ENCODE measurements around the gene CD81. TPM values are rescaled to one million over a fixed set of nuclear protein-coding genes. Genes with fewer than 3 reads are reported as not detected.
"Not testable (repeated sequence)": the region's sequence is repeated elsewhere in the genome, so short reads cannot be mapped to it uniquely, and the experiment has no call there.

The CD81 gene
- 356 and 467 TPM in 2 replicates for total RNA-seq (2014; rRNA removed; shearing (Covaris generic); ENCODE audit: low replicate concordance)

GRCh38 chr11:2376751-2377451, at the start of gene CD81:
TSS of gene CD81 (plus strand) at chr11:2377310. CDS start at chr11:2377550, 240 bp downstream.
- no peak within 1 kb of the TSS for H2AFZ ChIP-seq (ENCODE audit: low read length)
- peaks cover 54% of the 10 kb centered on the region for H4K20me1 ChIP-seq (ENCODE audit: insufficient read depth, low read depth, low read length)
- no peaks in the 10 kb centered on the region for H3K27me3 ChIP-seq (ENCODE audit: low read length)
- peak; percentile 80 for DNase-seq
- H3K4me1 ChIP-seq (ENCODE audit: low read length), result peaks cover 36% of the 10 kb centered on the region
- peaks cover 45% of the 10 kb centered on the region for H3K79me2 ChIP-seq (ENCODE audit: low read length)
- H3K9ac ChIP-seq (ENCODE audit: low read length), result peak within 1 kb of the TSS; percentile 98
- peak within 1 kb of the TSS; percentile 97 for H3K4me2 ChIP-seq (ENCODE audit: low read depth, low read length, poor library complexity, severe bottlenecking)
- H3K9me3 ChIP-seq (ENCODE audit: low read length), result no peaks in the 10 kb centered on the region
- H3K36me3 ChIP-seq (ENCODE audit: insufficient read depth, low read length), result peaks cover 9% of the 10 kb centered on the region; the same call in 1 of the 2 replicates
- H3K27ac ChIP-seq (ENCODE audit: low read length), result peak within 1 kb of the TSS; percentile 88
- peak within 1 kb of the TSS; percentile 100 for H3K4me3 ChIP-seq (ENCODE audit: low read length)
- H3K9me2 ChIP-seq (replicated peaks; ENCODE audit: insufficient read depth, low read length), result no peaks in the 10 kb centered on the region

- no peak overlapping the region for H3K4me2 ChIP-seq (ENCODE audit: low read depth, low read length, poor library complexity, severe bottlenecking)
- no peak for DNase-seq
- H2AFZ ChIP-seq (ENCODE audit: low read length), result no peak overlapping the region
- H3K4me3 ChIP-seq (ENCODE audit: low read length), result no peak overlapping the region
- no peaks in the 10 kb centered on the region for H4K20me1 ChIP-seq (ENCODE audit: insufficient read depth, low read depth, low read length)
- H3K79me2 ChIP-seq (ENCODE audit: low read length), result no peaks in the 10 kb centered on the region
- no peak overlapping the region for H3K9ac ChIP-seq (ENCODE audit: low read length)
- H3K27ac ChIP-seq (ENCODE audit: low read length), result no peak overlapping the region
- no peaks in the 10 kb centered on the region for H3K9me2 ChIP-seq (replicated peaks; ENCODE audit: insufficient read depth, low read length)
- no peaks in the 10 kb centered on the region for H3K4me1 ChIP-seq (ENCODE audit: low read length)
- H3K27me3 ChIP-seq (ENCODE audit: low read length), result no peaks in the 10 kb centered on the region
- no peaks in the 10 kb centered on the region for H3K36me3 ChIP-seq (ENCODE audit: insufficient read depth, low read length)
- no peaks in the 10 kb centered on the region for H3K9me3 ChIP-seq (ENCODE audit: low read length)
These were observed 49.1 kb upstream of the CD81 start for GRCh38 chr11:2328021-2328420.

- Histone ChIP-seq H3K9me2 (replicated peaks; ENCODE audit: insufficient read depth, low read length) (no peaks in the 10 kb centered on the region), H3K27ac (ENCODE audit: low read length) (no peak overlapping the region), H3K4me3 (ENCODE audit: low read length) (no peak overlapping the region), H3K36me3 (ENCODE audit: insufficient read depth, low read length) (no peaks in the 10 kb centered on the region), H3K4me2 (ENCODE audit: low read depth, low read length, poor library complexity, severe bottlenecking) (no peak overlapping the region), H3K4me1 (ENCODE audit: low read length) (no peaks in the 10 kb centered on the region), H3K79me2 (ENCODE audit: low read length) (no peaks in the 10 kb centered on the region), H3K27me3 (ENCODE audit: low read length) (no peaks in the 10 kb centered on the region), H3K9ac (ENCODE audit: low read length) (no peak overlapping the region), H3K9me3 (ENCODE audit: low read length) (no peaks in the 10 kb centered on the region), H2AFZ (ENCODE audit: low read length) (no peak overlapping the region), H4K20me1 (ENCODE audit: insufficient read depth, low read depth, low read length) (no peaks in the 10 kb centered on the region)
- no peak for DNase-seq
These were observed 48.3 kb upstream of the CD81 start for GRCh38 chr11:2328656-2329354.

- H2AFZ ChIP-seq (ENCODE audit: low read length), result no peak overlapping the region
- no peaks in the 10 kb centered on the region for H4K20me1 ChIP-seq (ENCODE audit: insufficient read depth, low read depth, low read length)
- H3K4me1 ChIP-seq (ENCODE audit: low read length), result no peaks in the 10 kb centered on the region
- H3K27me3 ChIP-seq (ENCODE audit: low read length), result no peaks in the 10 kb centered on the region
- H3K9me3 ChIP-seq (ENCODE audit: low read length), result no peaks in the 10 kb centered on the region
- no peaks in the 10 kb centered on the region for H3K36me3 ChIP-seq (ENCODE audit: insufficient read depth, low read length)
- no peaks in the 10 kb centered on the region for H3K9me2 ChIP-seq (replicated peaks; ENCODE audit: insufficient read depth, low read length)
- no peak overlapping the region for H3K4me3 ChIP-seq (ENCODE audit: low read length)
- no peak overlapping the region for H3K27ac ChIP-seq (ENCODE audit: low read length)
- no peaks in the 10 kb centered on the region for H3K79me2 ChIP-seq (ENCODE audit: low read length)
- no peak overlapping the region for H3K4me2 ChIP-seq (ENCODE audit: low read depth, low read length, poor library complexity, severe bottlenecking)
- H3K9ac ChIP-seq (ENCODE audit: low read length), result no peak overlapping the region
- DNase-seq, result no peak
These were observed 47.6 kb upstream of the CD81 start for GRCh38 chr11:2329551-2329950.

GRCh38 chr11:2330696-2331095, 46.4 kb upstream of the CD81 start:
- no peak overlapping the region for H3K4me3 ChIP-seq (ENCODE audit: low read length)
- no peak overlapping the region for H3K9ac ChIP-seq (ENCODE audit: low read length)
- H3K79me2 ChIP-seq (ENCODE audit: low read length), result no peaks in the 10 kb centered on the region
- H2AFZ ChIP-seq (ENCODE audit: low read length), result no peak overlapping the region
- H3K27ac ChIP-seq (ENCODE audit: low read length), result no peak overlapping the region
- H4K20me1 ChIP-seq (ENCODE audit: insufficient read depth, low read depth, low read length), result no peaks in the 10 kb centered on the region
- H3K4me2 ChIP-seq (ENCODE audit: low read depth, low read length, poor library complexity, severe bottlenecking), result no peak overlapping the region
- H3K4me1 ChIP-seq (ENCODE audit: low read length), result no peaks in the 10 kb centered on the region
- no peaks in the 10 kb centered on the region for H3K27me3 ChIP-seq (ENCODE audit: low read length)
- H3K9me2 ChIP-seq (replicated peaks; ENCODE audit: insufficient read depth, low read length), result no peaks in the 10 kb centered on the region
- no peaks in the 10 kb centered on the region for H3K36me3 ChIP-seq (ENCODE audit: insufficient read depth, low read length)
- no peaks in the 10 kb centered on the region for H3K9me3 ChIP-seq (ENCODE audit: low read length)
- no peak for DNase-seq

GRCh38 chr11:2331404-2331803, 45.7 kb upstream of the CD81 start:
- H3K79me2 ChIP-seq (ENCODE audit: low read length), result no peaks in the 10 kb centered on the region
- H3K36me3 ChIP-seq (ENCODE audit: insufficient read depth, low read length), result no peaks in the 10 kb centered on the region
- no peaks in the 10 kb centered on the region for H3K27me3 ChIP-seq (ENCODE audit: low read length)
- H3K27ac ChIP-seq (ENCODE audit: low read length), result no peak overlapping the region
- H3K9ac ChIP-seq (ENCODE audit: low read length), result no peak overlapping the region
- no peak overlapping the region for H3K4me2 ChIP-seq (ENCODE audit: low read depth, low read length, poor library complexity, severe bottlenecking)
- H3K4me3 ChIP-seq (ENCODE audit: low read length), result no peak overlapping the region
- DNase-seq, result no peak
- no peak overlapping the region for H2AFZ ChIP-seq (ENCODE audit: low read length)
- H3K9me3 ChIP-seq (ENCODE audit: low read length), result no peaks in the 10 kb centered on the region
- H4K20me1 ChIP-seq (ENCODE audit: insufficient read depth, low read depth, low read length), result no peaks in the 10 kb centered on the region
- no peaks in the 10 kb centered on the region for H3K4me1 ChIP-seq (ENCODE audit: low read length)
- no peaks in the 10 kb centered on the region for H3K9me2 ChIP-seq (replicated peaks; ENCODE audit: insufficient read depth, low read length)

GRCh38 chr11:2332569-2332968, 44.5 kb upstream of the CD81 start:
- H2AFZ ChIP-seq (ENCODE audit: low read length); DNase-seq; H3K9me2 ChIP-seq (replicated peaks; ENCODE audit: insufficient read depth, low read length); H3K9me3 ChIP-seq (ENCODE audit: low read length); H4K20me1 ChIP-seq (ENCODE audit: insufficient read depth, low read depth, low read length); H3K4me1 ChIP-seq (ENCODE audit: low read length); H3K27me3 ChIP-seq (ENCODE audit: low read length); H3K4me2 ChIP-seq (ENCODE audit: low read depth, low read length, poor library complexity, severe bottlenecking); H3K79me2 ChIP-seq (ENCODE audit: low read length); H3K9ac ChIP-seq (ENCODE audit: low read length); H3K4me3 ChIP-seq (ENCODE audit: low read length); H3K36me3 ChIP-seq (ENCODE audit: insufficient read depth, low read length); H3K27ac ChIP-seq (ENCODE audit: low read length): not testable (repeated sequence)

GRCh38 chr11:2333486-2334205, 43.5 kb upstream of the CD81 start:
- H2AFZ ChIP-seq (ENCODE audit: low read length); DNase-seq; H3K9me2 ChIP-seq (replicated peaks; ENCODE audit: insufficient read depth, low read length); H3K4me1 ChIP-seq (ENCODE audit: low read length); H3K9me3 ChIP-seq (ENCODE audit: low read length); H3K4me2 ChIP-seq (ENCODE audit: low read depth, low read length, poor library complexity, severe bottlenecking); H4K20me1 ChIP-seq (ENCODE audit: insufficient read depth, low read depth, low read length); H3K4me3 ChIP-seq (ENCODE audit: low read length); H3K9ac ChIP-seq (ENCODE audit: low read length); H3K79me2 ChIP-seq (ENCODE audit: low read length); H3K27me3 ChIP-seq (ENCODE audit: low read length); H3K36me3 ChIP-seq (ENCODE audit: insufficient read depth, low read length); H3K27ac ChIP-seq (ENCODE audit: low read length): not testable (repeated sequence)
